ENCODE measurements around the gene SCN3B.
"Not testable (repeated sequence)": the region's sequence is repeated elsewhere in the genome, so short reads cannot be mapped to it uniquely, and the experiment has no call there.

Gene SCN3B, protein sequence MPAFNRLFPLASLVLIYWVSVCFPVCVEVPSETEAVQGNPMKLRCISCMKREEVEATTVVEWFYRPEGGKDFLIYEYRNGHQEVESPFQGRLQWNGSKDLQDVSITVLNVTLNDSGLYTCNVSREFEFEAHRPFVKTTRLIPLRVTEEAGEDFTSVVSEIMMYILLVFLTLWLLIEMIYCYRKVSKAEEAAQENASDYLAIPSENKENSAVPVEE

DNA sequence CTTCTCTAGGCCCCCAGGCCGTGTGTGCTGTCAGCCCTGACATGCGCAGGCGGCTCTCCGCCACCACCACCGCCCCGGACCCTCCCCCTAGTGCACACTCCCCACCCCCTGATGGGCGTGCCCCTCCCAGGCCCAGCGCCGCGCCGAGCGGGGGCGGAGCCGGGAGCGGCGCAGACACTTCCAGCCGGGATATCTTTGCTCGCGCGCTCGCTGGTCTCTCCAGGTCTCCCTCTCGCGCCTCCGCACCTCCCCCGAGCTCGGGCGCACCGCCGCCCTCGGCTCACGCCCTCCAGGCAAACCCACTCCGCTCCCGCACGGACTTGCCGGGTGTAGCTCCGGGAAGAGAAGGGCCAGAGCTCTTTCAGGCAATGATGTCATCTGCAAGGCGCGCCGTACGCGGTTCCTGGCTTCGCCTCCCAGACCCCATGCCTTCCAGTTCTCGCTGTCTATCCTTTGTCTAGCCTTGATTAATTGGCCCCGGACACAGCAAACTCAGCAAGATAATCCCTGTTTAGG is at the start of gene SCN3B:
Gene SCN3B (minus strand): TSS at position 59 of the 516 bp plus-strand sequence. CDS start 823 bp downstream, outside the sequence.
- peak; percentile 6 for DNase-seq

DNA sequence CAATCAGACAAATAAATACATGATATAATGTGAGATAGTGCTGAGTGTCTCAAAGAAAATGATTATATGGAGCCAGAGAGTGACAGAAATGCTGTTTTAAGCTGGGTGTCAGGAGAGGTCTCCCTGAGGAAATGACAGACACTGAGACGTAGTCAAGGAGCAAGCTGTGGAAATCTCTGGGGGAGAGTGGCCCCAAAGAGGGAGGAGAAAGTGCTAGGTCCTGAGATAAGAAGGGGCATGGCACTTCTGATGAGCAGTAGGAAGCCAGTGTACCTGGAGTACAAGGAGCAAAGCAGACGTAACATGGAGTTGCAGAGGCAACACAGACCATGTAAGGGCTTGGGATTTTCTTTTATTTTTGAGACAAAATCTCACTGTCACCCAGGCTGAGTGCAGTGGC is 48.3 kb upstream of the SCN3B start:
- DNase-seq = no peak

DNA sequence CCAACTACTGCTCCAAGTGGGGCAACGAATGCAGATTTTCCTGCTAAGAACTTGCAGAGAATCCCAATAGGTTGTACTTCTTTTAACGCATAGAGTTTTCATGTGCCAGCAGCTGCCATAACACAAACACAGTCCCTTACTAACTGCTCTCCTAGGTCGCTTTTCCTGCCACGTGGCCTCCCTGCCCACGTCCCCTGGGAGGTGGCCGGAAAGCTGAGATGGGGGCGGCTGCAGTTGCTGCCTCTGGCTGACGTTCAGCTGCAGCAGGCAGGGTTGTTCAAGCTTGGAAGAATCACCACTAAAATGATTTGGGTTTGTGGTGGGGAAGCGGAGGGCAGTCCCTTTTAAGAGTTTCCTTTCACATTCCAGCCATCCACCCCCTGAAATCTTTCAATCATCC is 47.7 kb upstream of the SCN3B start:
- no peak for DNase-seq

DNA sequence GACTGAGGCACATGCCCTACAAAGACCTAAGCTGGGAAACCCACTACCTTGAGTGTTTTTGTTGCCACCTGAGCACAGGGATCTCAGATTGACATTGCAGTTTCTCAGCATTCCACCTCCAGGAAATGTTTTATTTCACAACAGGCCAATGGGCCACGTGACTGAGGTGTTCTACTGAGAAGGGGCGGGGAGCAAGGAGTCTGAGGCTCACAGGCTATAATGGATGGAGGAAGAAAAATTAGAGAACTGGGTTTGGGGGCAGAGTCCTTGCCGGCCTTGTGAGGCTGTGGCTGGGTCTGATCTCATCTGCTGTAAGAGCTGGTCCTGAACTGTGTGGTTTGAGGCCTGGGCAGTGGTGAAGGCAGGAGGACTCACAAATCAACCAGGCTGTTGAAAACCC is 46.3 kb upstream of the SCN3B start:
- DNase-seq = no peak

DNA sequence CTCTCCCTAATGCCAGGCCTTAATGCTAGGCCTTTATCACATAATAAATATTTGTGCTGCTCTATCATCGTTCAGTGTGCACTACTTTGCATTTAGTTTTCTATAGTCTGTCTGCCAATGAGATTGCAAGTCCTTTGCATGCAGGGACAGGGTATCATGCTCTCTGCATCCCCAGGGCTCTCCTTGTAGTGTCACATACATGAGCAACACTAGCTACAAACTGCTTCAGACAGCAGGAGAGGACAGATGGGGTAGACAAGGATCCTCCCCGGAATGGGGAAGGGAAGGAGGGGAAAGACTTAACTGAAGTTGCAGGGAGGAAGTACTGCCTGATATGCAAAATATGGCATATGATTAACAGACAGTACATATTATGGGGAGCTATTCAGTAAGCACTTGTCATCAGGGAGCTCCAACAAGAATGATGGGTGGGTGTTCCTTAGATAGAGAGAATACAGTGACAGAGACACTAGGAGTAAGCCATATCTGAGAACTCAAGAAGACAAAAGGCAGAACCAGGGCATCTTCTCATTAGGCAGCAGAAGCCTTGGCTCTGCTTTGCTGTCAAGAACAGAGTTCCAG is 44.2 kb upstream of the SCN3B start:
- no peak for DNase-seq

DNA sequence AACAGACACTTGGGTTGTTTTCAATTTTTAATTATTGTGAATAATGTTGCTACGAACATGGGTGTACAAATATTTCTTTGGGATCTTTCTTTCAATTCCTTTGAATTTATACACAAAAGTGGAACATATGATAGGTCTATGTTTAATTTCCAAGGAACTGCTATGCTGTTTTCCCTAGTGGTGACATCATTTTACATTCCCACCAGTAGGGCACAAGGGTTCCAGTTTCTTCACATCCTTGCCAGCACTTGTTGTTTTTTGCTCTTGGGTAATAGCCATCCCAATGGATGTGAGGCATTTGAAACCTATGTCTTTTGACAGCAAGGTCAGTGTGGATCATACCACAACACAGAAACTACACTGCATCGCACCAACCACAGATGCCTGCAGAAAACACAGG is 41.8 kb upstream of the SCN3B start:
- no peak for DNase-seq

DNA sequence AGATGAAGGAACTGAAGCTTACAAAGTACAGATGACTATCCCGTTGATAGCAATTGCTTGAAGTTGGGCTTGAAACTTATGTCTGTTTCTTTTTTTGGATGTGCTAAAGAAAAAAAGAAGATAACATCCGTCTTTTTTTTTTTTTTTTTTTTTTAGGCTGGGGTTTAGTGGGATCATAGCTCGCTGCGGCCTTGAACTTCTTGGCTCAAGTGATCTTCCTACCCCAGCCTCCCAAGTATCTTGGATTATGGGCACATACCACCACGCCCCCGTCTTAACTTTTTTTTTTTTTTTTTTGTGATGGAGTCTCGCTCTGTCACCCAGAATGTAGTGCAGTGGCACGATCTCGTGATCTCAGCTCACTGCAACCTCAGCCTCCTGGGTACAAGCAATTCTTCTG is 40.8 kb upstream of the SCN3B start:
- no peak for DNase-seq

DNA sequence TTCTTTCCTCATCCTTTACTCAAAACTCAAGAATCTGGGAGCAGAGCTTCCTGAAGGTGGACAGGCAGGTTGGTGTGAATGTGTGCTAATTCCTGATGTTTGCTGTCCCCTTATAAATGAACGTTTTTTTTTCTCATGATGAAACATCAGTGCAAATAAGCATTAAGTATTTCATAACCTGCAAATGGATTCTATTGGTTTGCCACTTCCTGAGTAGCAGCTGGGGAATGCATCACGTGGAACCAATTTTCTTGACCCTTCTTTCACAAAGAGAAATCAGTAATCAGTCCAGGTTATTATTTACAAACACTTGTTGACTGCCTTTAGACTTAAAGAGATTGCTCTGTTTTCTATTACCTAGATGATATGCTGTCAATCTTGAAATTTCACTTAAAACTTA is 40.1 kb upstream of the SCN3B start:
- DNase-seq = no peak

DNA sequence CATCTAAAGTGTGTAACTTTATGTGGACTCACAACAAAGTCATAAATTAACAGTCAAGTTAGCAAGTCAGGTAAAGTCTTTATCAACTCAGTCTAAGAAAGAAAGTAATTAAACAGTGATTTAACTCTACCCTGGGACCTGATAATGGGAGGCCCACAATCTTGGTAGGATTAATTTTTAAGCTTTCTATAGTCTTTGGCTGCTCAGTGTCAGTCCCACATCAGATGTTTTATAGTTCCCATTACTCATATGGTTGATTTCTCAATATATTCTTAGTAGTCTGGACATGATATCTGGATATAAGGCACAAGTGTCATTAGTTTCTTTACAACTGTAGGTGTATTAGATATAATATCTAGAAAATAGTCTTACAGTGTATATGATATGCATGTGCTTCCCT is 38.5 kb upstream of the SCN3B start:
- no peak for DNase-seq

DNA sequence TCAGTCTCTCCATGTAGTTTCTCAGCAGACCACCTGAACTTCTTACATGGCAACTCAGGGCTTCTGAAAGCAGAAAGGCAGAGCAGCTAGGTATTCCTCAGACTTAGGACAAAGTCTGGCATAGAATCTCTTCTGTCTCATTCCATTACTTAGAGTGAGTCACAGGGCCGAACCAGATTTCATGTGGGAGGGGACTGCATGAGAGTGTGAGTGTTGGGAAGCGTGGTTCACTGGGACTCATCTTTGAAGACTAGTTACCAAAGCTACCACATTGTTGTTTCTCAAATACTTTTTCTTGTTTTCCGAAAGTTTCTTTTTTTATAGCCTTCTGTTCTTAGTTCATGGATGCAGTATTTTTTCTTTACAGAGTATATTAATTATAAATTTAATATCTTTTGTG is 36.1 kb upstream of the SCN3B start:
- no peak for DNase-seq

DNA sequence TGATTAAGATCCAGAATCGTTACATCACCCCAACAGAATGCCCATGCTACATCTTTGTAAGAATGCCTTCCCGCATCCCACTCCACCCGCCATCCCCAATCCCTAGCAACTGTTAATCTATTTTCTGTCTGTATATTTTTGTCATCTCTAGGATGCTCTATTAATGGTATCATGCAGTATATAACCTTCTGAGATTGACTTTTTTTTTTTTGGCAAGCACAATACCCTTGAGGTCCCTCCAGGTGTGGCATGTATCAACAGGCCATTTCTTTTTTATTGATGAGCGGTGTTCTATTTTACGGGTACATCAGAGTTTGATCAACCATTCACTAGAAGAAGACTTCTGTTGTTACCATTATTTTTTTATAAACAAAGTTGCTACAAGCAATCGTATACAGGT is 30.2 kb upstream of the SCN3B start:
- no peak for DNase-seq

DNA sequence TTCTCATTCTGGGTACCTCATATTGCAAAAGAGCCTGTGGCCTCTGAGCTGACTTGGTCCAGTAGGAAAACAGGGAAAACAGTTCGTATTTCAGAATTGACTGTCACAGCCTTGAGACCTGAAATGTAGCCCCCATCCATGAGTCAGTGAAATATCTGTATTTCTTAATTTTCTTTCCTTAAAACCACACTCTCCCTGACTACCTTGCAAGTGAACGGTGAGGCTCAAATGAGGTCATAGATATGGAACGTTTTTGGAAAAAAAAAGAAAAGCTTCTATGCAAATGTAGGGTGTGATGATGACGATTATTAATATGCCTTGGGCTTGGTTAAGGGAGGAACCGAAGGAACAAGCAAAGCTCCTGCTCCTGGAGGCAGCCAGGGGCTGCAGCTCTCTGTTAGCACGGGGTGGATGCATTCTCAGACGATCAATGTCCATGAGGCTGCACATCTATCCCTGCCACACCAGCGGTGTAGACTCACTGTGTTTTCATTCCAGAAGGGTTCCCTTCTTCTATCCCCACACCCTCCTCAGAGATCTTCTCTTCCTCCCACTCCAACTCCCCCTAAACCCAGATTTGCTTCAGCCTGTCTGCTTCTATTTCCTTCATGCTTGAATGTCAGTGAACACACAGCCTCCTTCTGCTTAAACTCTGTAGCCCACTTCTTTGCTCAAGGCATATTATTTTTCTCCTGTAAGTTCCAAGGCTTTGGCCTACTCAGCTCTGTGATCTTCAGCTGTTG is 29.2 kb upstream of the SCN3B start:
- DNase-seq = no peak

DNA sequence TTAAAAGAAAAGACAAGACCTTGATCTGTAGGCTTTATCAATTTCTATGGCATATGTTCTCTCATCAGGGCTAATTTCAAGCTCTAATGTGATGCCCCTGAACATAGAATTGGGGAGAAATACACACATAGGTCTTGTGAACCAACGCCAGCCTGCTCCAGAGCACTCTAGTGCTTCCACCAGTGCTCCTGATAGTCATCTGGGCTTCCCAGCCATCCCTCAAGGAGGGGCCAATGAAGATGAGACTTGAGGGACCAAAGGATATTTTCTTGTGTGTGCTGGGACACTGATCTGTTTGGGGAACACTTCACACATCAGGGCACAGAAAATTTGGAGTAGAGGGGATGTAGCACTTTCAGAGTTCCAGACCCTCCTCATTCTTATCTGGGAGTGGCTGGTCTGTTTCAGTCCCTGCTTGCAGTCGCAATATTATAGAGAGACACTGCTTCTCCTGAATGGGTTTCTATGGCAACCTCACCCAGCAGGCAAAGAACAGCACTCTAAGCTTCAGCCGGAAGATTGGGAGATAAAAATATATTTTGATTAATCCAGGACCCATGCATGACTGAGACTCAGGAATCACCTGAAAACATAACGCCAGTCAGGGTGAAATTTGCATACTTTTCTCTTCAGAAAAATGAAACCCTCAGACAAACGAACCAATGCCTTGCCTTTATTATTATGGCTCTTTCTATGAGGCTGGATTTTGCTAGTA is 28.4 kb upstream of the SCN3B start:
- no peak for DNase-seq

DNA sequence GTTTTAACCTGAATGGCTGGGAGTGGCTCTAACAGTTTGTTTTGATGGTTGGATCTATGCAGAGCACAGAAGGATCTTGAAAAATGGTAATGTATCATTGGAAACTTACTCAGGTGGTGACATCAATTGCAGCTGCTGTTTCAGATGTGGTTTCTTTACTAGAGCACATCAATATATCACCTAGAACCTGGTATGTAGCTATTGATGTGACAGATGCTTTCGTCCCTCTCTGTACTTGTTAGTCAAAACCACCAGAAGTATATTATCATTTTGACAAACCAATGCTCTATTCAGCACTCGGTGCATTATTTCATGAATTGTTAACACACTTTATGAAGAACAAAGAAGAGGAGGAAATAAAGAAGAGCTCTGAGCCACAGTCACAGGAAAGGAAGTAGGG is 26.6 kb upstream of the SCN3B start:
- DNase-seq = no peak

DNA sequence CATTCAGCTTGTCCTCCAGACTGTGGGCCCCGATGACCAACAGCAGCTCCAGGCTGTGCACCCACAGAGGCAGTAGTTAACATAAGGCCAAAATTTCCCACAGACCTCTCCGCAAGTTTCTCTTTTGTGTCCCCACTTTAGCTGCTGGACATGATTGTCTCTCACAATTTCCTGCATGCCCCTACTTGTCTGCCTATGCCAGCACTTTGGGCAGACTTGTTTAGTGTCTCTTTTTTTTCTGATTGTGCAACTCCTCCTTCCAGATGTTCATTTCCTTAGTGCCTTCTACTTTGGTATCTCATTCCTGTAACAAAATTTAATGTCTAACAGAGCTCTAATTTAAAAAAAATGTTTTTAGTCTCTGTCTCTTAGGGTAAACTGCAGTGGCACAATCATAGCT is 23.8 kb upstream of the SCN3B start:
- DNase-seq = no peak

DNA sequence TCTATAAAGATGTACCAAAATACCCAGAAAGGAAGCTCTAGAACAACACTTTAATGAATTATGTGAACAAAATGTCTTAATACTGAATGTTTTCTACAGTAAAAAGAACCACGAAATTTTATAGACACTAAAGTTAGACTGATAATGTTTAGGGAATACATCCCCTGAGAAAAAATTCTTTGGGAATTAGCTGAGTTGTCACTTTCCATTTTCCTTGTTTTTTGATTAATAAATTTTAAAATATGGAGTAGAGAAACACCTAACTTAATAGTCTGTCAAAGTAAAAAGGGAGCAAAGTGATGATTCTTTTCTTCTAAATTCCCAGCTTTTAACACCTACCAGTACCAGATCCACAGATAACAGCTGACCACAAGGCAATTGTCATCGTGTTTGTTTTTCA is 23.1 kb upstream of the SCN3B start:
- no peak for DNase-seq

DNA sequence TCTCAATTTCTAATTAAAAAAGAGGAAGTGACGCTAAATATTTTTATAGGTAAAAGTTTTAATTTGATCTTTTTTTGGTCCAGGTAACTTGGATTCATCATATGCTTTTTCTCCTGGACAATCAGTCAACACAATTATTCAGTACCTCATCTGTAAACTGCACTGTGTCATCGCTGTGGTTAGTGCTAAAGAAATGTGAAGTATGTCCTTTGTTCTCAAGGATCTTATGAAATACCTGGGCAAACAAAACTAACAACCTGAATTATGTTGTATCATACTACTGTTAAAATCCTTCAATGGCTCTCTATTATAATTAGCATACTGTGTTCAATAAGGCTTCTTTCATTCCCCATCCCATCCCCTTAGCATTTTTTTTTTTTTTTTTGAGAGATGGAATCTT is 19.9 kb upstream of the SCN3B start:
- DNase-seq = no peak

DNA sequence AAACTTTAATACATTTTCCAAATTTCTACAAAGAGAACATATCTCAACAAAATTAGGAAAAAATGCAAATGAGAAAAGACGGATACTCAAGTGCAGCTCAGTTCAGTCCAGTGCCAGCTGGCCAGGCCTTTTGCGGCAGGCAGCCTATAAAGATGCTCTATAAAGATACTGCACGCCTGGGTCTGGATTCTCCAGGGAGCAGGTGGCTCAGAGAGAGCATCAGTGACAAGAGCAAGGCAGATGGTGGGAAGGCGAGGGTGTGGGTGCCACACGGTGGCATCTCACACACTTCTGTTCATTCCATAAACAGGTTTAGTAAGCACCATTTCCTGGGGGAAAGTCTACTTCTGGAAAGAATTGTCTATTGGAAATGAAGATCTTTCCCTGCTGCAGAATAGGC is 18.1 kb upstream of the SCN3B start:
- no peak for DNase-seq

DNA sequence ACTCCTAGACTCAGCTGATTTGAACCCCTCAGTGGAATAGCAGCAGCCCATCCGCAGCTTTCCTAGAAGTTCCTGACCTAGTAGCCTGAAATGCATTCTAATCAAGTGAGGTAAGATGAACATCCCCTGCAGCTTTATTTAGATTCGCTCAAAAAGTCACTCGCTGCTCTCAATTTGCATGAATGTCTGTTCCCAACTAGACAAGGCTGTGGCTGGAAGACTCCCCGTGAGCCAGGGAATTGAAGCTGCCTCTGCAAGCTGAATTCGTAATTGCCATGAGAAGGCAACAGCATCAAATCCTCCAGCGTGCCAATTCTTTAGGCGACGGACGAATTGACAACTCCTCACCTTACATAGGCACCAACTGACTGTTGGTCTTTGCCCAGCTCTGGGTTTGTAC is 17.1 kb upstream of the SCN3B start:
- DNase-seq = no peak

DNA sequence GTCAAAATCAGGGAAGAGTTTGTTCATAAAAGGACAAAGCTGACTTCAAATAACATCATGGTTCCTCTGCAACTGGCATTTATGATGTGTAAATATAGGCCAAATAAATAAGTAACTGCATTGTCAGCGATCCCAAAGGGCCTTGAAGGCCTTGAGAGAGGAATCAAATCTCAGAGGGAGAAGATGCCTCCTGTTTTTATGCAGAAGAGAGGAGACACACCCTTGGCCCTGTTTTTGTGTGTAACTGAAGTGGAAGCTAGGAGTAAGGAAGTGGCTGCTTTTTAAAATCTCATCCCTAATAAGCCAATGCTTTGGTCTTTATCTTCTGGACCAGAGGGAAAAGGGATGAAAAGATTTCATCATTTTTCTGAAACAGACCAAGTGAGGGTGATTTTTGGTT is 15.7 kb upstream of the SCN3B start:
- no peak for DNase-seq

DNA sequence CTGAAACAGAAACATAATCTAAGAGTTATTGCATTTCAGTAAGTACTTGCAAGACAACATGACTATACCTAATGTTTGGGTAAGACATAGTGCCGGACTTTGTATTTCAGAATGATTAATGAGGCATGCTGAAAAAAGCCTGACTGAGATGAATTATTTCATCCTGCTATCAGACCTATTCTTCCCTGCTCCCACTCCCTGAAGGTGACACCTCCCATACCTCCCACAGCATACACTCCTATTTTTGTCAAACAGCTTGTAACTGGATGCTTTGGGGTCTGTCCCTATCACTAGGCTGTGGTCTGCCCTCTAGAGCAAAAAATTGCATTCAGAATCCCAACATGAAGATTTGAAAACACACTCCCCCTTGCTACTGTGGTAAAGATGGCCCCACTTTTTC is 10.9 kb upstream of the SCN3B start:
- DNase-seq = no peak

DNA sequence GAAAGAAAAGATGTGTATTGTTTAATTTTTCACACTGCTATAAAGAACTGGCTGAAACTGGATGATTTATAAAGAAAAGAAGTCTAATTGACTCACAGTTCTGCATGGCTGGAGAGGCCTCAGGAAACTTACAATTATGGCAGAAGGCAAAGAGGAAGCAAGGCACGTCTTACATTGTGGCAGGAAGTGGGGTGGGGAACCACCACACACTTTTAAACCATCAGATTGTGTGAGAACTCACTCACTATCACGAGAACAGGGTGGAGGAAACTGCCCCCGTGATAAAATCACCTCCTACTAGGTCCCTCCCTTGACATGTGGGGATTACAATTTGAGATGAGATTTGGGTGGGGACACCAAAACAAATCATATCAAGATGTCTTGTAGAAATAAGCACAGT is 5.5 kb upstream of the SCN3B start:
- DNase-seq = not testable (repeated sequence)

DNA sequence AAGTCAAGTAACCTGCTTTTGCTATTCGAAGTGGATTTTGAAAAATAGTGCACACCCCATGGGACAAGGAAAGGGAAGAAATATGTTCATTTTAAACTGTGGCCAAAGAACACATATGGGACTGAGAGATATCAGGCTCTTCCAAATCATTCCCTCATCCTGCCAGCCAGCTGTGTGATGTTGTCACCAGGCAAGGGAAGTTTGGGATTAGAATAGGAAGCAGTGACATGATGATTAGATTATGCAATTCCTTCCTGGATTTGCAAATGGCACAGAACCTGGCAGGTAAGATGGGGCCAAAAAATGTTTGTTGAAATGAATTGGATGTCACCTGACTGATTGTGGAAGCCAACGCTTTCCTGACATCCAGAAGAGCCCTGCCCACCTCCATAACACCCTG is 4.9 kb upstream of the SCN3B start:
- no peak for DNase-seq
